Spleen (tissue), 7 donors: ENCODE measurements around the gene CCDC74A.
"Not testable (repeated sequence)": the region's sequence is repeated elsewhere in the genome, so short reads cannot be mapped to it uniquely, and the experiment has no call there.

Source experiments
- CTCF ChIP-seq, 11 experiments: fragments of 200-600 bp in 7 of 11; fragments of 450-650 bp in 4 of 11; sonication (generic) in 4 of 11; IDR thresholded peaks in 8 of 11; conservative IDR thresholded peaks in 3 of 11; 1 replicate in 7 of 11; 2 replicates in 4 of 11; pipeline versions ENCODE4 v1.4.0 to v1.8.0; 2016 to 2021; ENCODE audit warnings: antibody characterized with exemption in 11 of 11, inconsistent platforms in 4 of 11, mild to moderate bottlenecking in 1 of 11
- POLR2AphosphoS5 ChIP-seq, 3 donors: sonication (generic); formaldehyde crosslinking; IDR thresholded peaks; one replicate each; pipeline ENCODE4 v1.5.1; 2017; ENCODE audit warnings: antibody characterized with exemption in 3 of 3
- donor health status: DM: no; HTN: no; CAD: no; lungs with moderate emphysema.
- donor health status: DM: no; HTN: no; CAD: no.
- donor health status: DM: no; HTN: no; CAD: no.

GRCh38 chr2:131533609-131534316 lies 6.1 kb downstream of the CCDC74A start:
- TF ChIP-seq CTCF (IDR thresholded peaks at IDR 0.05 in 8 of 11, conservative IDR thresholded peaks at IDR 0.05 in 3 of 11); POLR2AphosphoS5 (IDR thresholded peaks at IDR 0.05): not testable (repeated sequence)
